GM19035 (cell line): ENCODE measurements around the gene ACSL4.

ENCODE experiments used
- ATAC-seq: cut with Tn5 transposase; IDR thresholded peaks from one replicate; pipeline ENCODE4 v1.9.1; 2021; ENCODE audit not compliant: unreplicated experiment

Gene ACSL4

DNA sequence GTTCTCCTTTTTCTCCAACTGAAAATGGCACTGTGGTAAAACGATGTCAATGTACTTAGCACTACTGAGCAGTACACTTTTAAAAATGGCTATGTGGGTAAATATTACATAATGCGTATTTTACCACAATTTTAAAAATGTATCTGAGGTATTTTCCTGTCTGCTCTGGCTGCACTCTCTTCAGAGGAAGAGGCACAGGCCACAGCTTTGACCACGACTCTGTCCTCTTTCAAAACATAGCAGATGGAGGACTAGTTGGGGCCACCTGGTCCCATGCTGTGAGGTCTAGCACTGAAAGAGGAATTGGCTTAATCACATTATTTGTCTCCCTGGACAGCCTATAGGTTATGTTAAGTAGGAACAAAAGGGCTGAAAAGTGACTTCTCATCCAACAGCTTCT lies 113.3 kb downstream of the ACSL4 start:
- no peak for ATAC-seq

DNA sequence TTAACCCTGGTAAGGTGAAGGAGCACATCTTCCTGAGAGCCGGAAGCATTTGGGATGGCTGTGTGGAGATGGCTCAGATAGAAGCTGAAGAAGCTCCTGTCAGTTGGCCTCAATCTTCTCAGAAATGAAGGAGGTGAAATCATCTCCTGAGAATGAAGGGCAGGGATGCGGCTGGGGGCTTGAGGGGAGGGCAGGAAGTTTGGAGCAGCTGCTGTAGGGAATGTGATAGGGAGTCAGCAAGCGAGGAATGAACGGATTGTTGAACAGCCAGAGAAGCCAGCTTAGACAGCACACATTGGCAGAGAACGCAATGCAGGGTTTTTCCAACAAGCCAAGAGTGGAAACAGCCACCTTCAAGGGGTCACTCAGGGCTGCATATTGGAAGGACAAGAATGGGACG lies 118.1 kb downstream of the ACSL4 start:
- no peak for ATAC-seq

DNA sequence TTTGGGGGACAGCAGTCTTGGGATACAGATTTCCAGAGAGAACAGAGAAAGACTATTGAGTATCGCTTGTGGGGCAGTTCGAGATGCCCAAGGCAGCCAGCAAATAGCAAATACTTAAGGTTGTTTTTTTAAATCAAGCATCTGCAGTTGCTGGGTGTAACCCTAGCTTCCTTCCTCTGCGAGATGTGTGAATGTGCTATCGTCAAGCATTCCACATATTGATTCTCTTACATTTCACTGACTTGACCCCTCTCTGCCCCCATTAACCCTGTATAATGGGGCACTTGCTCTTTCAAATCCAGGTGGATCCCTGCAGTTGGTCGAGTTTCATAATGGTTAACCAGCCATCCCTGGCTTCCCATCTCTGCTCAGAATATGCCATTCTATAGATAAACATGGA lies 131.6 kb downstream of the ACSL4 start:
- no peak for ATAC-seq

DNA sequence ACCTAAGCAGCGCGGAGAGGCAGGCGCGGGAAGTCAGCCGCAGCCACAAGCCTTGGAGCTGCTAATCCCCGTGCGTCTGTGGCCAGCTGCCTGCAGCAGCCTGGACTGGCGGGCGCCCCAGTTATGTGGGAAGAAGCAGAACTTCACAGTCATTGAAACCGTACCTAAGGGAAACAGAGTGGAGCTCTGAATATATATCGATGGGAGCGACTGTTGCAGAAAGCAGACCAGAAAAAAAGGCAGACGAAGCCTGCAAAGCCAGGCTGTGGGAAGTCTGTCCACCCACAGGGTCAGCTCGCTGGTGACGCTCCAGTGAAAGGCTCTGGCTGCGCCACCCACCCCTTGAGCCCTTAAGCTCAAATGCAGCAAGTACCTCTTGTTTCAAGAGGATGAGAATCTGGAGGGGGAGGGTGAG lies 132.8 kb downstream of the ACSL4 start:
- ATAC-seq = no peak

DNA sequence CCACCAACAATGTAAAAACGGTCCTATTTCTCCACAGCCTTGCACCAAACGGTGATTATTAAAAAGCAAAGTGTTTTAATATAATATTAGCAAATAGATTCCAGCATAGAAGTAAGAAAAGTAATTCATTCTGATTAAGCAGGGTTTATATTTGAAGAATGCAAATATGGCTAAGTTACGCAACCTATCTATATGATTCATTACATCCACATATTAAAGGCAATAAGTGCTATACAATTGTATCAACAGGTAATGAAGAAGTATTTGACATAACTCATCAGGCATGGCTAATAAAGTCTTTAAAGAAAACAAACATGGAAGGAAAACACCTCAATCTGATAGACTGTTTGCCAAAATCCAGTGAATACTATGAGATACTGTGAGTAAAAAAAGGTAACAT lies 137.0 kb downstream of the ACSL4 start:
- ATAC-seq = no peak
